Thyroid gland (tissue), 4 donors: Measurements from ENCODE around the gene SORCS2.

ENCODE experiments used
- POLR2A ChIP-seq, 2 donors: fragments of 450-650 bp; IDR thresholded peaks; one replicate each; pipeline ENCODE4 v1.6.1; 2017; ENCODE audit warnings: antibody characterized with exemption in 2 of 2, mild to moderate bottlenecking in 2 of 2, moderate library complexity in 1 of 2
- TF ChIP-seq, protein P1 (sequence below), 6 experiments: fragments of 200-600 bp in 3 of 6; fragments of 450-650 bp in 3 of 6; sonication (generic) in 3 of 6; IDR thresholded peaks; one replicate each; pipeline ENCODE4 v1.5.1; 2016 to 2019; ENCODE audit warnings: antibody characterized with exemption in 6 of 6, mild to moderate bottlenecking in 2 of 6, inconsistent platforms in 1 of 6, moderate library complexity in 1 of 6

DNA sequence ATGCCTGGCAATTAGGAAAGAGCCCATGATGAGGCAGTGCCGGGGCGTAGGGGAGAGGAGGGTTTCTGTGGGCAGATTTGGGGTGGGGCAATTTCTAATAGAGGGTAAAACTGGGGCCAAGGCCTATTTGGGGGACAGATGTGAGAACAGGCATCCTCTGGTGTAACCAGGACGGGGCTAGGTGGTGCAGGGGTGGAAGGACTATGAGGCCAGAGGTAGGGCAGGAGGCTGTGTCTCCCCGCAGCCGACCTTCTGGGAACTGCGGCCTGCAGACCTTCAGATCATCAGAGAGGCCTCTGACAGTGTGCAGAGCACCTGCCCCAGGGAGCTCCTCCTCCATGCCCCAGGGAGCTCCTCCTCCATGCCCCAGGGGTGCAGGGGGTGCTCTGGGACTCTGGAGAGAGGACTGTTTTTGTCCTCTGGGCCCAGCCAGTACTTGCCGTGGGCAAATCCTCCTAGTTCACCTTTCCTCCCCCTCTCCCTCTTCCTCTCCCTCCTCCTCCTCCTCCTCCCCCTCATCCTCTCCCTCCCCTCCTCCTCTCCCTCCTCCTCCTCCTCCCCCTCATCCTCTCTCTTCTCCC lies 101.9 kb downstream of the SORCS2 start:
- TF ChIP-seq, protein P1, sequence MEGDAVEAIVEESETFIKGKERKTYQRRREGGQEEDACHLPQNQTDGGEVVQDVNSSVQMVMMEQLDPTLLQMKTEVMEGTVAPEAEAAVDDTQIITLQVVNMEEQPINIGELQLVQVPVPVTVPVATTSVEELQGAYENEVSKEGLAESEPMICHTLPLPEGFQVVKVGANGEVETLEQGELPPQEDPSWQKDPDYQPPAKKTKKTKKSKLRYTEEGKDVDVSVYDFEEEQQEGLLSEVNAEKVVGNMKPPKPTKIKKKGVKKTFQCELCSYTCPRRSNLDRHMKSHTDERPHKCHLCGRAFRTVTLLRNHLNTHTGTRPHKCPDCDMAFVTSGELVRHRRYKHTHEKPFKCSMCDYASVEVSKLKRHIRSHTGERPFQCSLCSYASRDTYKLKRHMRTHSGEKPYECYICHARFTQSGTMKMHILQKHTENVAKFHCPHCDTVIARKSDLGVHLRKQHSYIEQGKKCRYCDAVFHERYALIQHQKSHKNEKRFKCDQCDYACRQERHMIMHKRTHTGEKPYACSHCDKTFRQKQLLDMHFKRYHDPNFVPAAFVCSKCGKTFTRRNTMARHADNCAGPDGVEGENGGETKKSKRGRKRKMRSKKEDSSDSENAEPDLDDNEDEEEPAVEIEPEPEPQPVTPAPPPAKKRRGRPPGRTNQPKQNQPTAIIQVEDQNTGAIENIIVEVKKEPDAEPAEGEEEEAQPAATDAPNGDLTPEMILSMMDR (IDR thresholded peaks at IDR 0.05): no peak
- no peak for TF ChIP-seq POLR2A (IDR thresholded peaks at IDR 0.05)
